GM18519 (cell line): ENCODE data around the gene NDST1.
"Not testable (repeated sequence)": the region's sequence is repeated elsewhere in the genome, so short reads cannot be mapped to it uniquely, and the experiment has no call there.

ENCODE experiments used
- ATAC-seq: cut with Tn5 transposase; IDR thresholded peaks from one replicate; pipeline ENCODE4 v1.9.1; 2021; ENCODE audit warnings: mild to moderate bottlenecking, moderate library complexity; ENCODE audit not compliant: unreplicated experiment, low FRiP score

NDST1 gene

GRCh38 chr5:150505816-150506215 lies 2.1 kb upstream of the NDST1 start:
- no peak for ATAC-seq

DNA sequence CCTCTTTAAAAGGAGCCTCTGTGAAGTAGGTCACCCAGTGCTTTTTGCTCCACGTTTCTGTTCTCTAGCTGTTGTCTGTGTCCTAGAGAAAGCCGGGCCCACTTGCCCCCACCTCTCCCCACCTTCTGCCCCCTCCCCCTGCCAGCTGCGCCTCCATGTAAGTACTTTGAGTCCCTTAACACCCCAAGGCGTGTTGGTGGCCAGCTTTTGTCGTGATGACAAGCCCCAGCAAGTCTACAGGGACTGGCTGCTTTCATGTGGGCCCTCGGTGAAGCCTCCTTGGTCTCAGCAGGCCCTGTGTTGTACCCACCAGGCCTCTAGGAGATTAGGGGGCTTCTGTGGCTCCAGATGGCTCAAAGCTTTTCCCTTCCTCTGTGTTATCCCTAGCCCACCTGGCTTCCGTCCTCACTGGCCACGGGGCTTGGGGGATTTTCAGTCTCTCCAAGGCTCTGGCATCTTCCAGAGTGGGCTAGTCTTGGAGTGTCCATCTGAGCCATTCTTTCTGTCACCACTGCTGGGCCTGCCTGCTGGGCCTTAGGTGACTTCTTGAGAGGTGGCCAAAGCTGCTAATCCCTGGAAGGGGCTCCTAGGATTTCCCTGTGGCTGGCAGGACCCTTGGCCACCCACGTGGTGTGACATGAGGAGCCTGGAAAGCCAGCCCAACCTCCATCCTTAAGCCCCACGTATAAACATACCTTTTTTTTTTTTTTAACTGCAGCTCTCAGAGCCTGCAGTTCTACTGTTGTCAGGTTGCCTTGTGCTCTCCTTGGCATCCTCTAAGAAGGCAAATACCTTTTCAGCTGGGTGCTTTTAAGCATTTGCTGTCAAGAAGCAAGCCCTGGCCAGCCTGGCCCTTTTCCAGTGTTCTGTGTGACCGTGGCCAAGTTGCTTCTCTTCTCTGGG lies 1.1 kb upstream of the NDST1 start:
- ATAC-seq: no peak

DNA sequence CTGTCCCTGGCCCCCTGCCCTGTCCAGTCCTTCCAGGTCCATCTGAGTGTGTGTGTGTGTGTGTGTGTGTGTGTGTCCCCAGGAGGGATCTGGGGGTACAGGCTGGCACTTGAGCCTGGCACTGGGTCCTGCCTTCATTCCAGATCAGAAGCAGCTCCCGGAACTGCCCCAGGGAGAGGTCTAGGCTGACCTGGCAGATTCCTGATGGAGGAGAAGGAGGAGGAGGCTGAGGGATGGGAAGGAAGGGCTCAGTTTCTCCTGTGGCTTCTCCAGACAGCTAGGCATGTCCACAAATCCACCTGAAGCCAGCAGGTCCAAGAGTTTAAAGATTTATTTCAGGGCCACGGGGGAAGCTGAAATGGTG lies 328 bp downstream of the NDST1 start:
- no peak for ATAC-seq

GRCh38 chr5:150508828-150509227 lies 897 bp downstream of the NDST1 start:
- no peak for ATAC-seq

- no peak for ATAC-seq
Measured at GRCh38 chr5:150509992-150510391, 2.1 kb downstream of the NDST1 start.

DNA sequence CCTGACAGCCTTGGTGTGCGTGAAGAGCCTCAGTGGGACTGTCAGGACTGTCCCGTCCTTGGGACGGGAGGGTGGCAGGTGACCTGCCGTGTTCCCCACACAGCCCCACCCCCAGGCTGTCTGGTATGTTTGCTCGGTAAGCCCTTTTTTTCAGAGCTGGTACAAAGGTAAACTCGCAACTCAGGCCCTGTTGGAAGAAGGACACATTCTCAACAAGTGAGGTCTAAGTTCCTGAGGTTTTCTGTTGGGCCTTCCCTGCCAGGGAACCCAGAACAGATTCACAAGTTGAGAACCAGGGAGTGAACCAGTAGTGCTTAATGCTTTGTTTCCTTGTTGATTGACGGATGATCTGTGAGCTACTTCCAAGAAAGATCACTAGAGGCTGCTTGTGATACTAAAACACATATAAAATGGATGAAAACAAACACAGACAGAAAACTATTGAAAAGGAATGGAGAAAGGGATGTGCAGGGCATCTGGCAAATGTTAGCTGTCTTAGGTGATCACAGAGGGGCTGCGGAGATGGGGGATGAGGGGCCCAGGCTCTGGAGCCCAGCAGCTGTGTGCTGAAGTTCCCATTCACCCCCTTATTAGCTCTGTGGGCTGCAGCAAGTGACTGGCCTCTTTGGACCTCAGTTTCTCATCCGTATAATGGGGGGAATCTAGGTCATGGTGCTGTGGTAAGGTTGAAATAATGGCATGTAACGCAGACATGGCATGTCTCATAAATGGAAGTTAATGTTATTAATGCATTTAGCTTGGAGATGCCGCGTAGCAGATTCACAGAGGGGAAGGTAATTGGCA lies 2.7 kb downstream of the NDST1 start:
- ATAC-seq: no peak

GRCh38 chr5:150511578-150512367 lies 3.8 kb downstream of the NDST1 start:
- ATAC-seq: no peak

DNA sequence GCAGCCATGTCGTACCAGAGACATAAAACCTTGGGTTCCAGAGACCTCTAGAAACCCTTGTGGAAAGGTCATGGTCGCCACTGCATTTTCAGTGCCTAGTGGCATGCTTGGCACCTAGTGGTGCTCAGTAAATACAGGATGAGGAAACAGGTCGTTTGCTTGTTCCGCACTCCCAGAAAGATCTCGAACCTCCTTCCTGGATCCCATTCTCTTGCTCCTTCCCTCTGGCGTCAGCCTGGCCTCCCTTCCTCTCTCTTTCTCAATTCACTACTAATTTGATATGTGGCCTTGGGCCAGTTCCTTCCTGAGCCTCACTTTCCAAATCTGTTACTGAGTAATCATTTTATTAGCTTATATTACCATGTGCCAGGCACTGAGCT lies 4.4 kb downstream of the NDST1 start:
- no peak for ATAC-seq

- no peak for ATAC-seq
Measured at GRCh38 chr5:150513375-150514309, 5.7 kb downstream of the NDST1 start.

GRCh38 chr5:150514708-150515211 lies 6.8 kb downstream of the NDST1 start:
- ATAC-seq: no peak

GRCh38 chr5:150515446-150515845 lies 7.5 kb downstream of the NDST1 start:
- no peak for ATAC-seq

GRCh38 chr5:150516011-150516410 lies 8.1 kb downstream of the NDST1 start:
- ATAC-seq: no peak

DNA sequence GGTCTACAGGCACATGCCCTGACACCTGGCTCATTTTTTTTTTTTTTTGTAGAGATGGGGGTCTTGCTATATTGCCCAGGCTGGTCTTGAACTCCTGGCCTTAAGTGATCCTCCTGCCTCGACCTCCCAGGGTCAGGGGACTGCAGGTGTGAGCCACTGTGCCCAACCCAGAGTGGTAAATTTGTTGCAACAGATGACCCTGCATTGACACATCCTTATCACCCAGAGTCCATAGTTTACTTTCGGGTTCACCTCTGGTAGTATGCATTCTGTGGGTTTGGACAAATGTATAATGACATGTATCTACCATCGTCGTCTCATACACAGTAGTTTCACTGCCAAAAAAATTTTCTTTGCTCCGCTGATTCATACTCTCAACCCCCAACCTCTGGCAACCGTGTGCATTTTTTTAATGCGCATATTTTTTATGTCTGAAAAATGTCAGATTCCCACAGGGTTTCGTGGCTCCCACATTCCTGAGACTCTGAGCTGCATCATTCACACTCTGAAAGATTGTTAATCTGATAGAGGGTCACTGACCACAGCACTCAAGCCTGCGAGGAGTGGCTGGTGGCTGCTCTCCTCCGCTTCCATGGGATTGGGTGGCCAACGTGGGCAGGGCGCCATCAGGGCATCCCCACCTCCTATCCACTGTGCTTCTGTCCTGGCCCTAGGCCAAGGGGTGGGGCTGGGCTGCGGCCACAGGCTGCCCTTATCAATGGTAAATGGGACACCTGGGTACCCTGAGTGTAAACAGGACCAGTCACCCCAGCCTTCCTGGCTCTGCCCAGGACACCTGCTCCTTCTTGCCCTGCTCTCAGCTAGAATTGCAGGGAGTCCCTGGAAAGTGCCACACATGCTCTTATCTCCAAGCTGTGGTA lies 9.6 kb downstream of the NDST1 start:
- ATAC-seq: no peak

- ATAC-seq: not testable (repeated sequence)
Measured at GRCh38 chr5:150518712-150519559, 11.0 kb downstream of the NDST1 start.

GRCh38 chr5:150519560-150519945 lies 11.6 kb downstream of the NDST1 start:
- no peak for ATAC-seq

GRCh38 chr5:150519978-150520377 lies 12.0 kb downstream of the NDST1 start:
- no peak for ATAC-seq

GRCh38 chr5:150520747-150521521 lies 13.0 kb downstream of the NDST1 start:
- ATAC-seq: no peak
